HEK293 (cell line): Measurements from ENCODE around the gene ZSCAN9.

Experiments used
- GLIS2 ChIP-seq: fragments of 450-650 bp; formaldehyde crosslinking; IDR thresholded peaks from 2 replicates; pipeline ENCODE4 v1.5.1; 2016; ENCODE audit warnings: missing biosample characterization, missing genetic modification characterization
- KLF10 ChIP-seq: fragments of 450-650 bp; IDR thresholded peaks from 2 replicates; pipeline ENCODE4 v1.5.1; 2018; ENCODE audit warnings: missing biosample characterization, mild to moderate bottlenecking, missing genetic modification characterization
- KLF7 ChIP-seq: fragments of 450-650 bp; formaldehyde crosslinking; IDR thresholded peaks from 2 replicates; pipeline ENCODE4 v1.5.1; 2016; ENCODE audit warnings: missing biosample characterization, missing genetic modification characterization, borderline replicate concordance
- PRDM10 ChIP-seq: fragments of 450-650 bp; formaldehyde crosslinking; IDR thresholded peaks from 2 replicates; pipeline ENCODE4 v1.5.1; 2016; ENCODE audit warnings: missing biosample characterization, missing genetic modification characterization
- ZBTB6 ChIP-seq: fragments of 450-650 bp; formaldehyde crosslinking; IDR thresholded peaks from 2 replicates; pipeline ENCODE4 v1.5.1; 2017; ENCODE audit warnings: missing biosample characterization, missing genetic modification characterization
- ZNF324 ChIP-seq: fragments of 450-650 bp; formaldehyde crosslinking; IDR thresholded peaks from 2 replicates; pipeline ENCODE4 v1.5.1; 2016; ENCODE audit warnings: missing biosample characterization, missing genetic modification characterization
- ZNF335 ChIP-seq: fragments of 450-650 bp; formaldehyde crosslinking; conservative IDR thresholded peaks from 2 replicates; pipeline ENCODE4 v1.5.1; 2016; ENCODE audit warnings: missing biosample characterization, missing genetic modification characterization
- ZNF366 ChIP-seq: fragments of 450-650 bp; formaldehyde crosslinking; conservative IDR thresholded peaks from 2 replicates; pipeline ENCODE4 v1.5.1; 2016; ENCODE audit warnings: missing biosample characterization, missing genetic modification characterization
- ZNF416 ChIP-seq: fragments of 450-650 bp; formaldehyde crosslinking; IDR thresholded peaks from 2 replicates; pipeline ENCODE4 v1.5.1; 2016; ENCODE audit warnings: missing biosample characterization, missing genetic modification characterization
- ZNF433 ChIP-seq: fragments of 450-650 bp; formaldehyde crosslinking; IDR thresholded peaks from 2 replicates; pipeline ENCODE4 v1.5.1; 2016; ENCODE audit warnings: missing biosample characterization, missing genetic modification characterization, low read depth
- ZNF48 ChIP-seq: fragments of 450-650 bp; formaldehyde crosslinking; IDR thresholded peaks from 2 replicates; pipeline ENCODE4 v1.5.1; 2016; ENCODE audit warnings: missing biosample characterization, missing genetic modification characterization
- ZNF501 ChIP-seq: fragments of 450-650 bp; formaldehyde crosslinking; IDR thresholded peaks from 2 replicates; pipeline ENCODE4 v1.5.1; 2016; ENCODE audit warnings: missing biosample characterization, missing genetic modification characterization
- ZNF555 ChIP-seq: fragments of 450-650 bp; formaldehyde crosslinking; conservative IDR thresholded peaks from 2 replicates; pipeline ENCODE4 v1.5.1; 2017; ENCODE audit warnings: missing biosample characterization, mild to moderate bottlenecking, missing genetic modification characterization, inconsistent platforms
- ZNF596 ChIP-seq: fragments of 450-650 bp; IDR thresholded peaks from 2 replicates; pipeline ENCODE4 v1.5.0; 2018; ENCODE audit warnings: missing biosample characterization, mild to moderate bottlenecking, missing genetic modification characterization, moderate library complexity
- ZNF660 ChIP-seq: fragments of 450-650 bp; IDR thresholded peaks from 2 replicates; pipeline ENCODE4 v1.5.1; 2018; ENCODE audit warnings: missing biosample characterization, mild to moderate bottlenecking, missing genetic modification characterization
- ZSCAN23 ChIP-seq: fragments of 450-650 bp; formaldehyde crosslinking; IDR thresholded peaks from 2 replicates; pipeline ENCODE4 v1.5.1; 2016; ENCODE audit warnings: missing biosample characterization, missing genetic modification characterization
- TF ChIP-seq, protein P1 (sequence below): fragments of 450-650 bp; formaldehyde crosslinking; IDR thresholded peaks from 2 replicates; pipeline ENCODE4 v1.5.1; 2016; ENCODE audit warnings: missing biosample characterization, missing genetic modification characterization
- TF ChIP-seq, protein P2 (sequence below): fragments of 450-650 bp; formaldehyde crosslinking; IDR thresholded peaks from 2 replicates; pipeline ENCODE4 v1.5.0; 2017; ENCODE audit warnings: missing biosample characterization, missing genetic modification characterization, borderline replicate concordance
- TF ChIP-seq, protein P3 (sequence below): fragments of 450-650 bp; formaldehyde crosslinking; IDR thresholded peaks from 2 replicates; pipeline ENCODE4 v1.5.1; 2016; ENCODE audit warnings: missing biosample characterization, missing genetic modification characterization, low read depth
- TF ChIP-seq, protein P4 (sequence below): fragments of 450-650 bp; formaldehyde crosslinking; IDR thresholded peaks from 2 replicates; pipeline ENCODE4 v1.5.1; 2016; ENCODE audit warnings: missing biosample characterization, missing genetic modification characterization
- TF ChIP-seq, protein P5 (sequence below): fragments of 450-650 bp; formaldehyde crosslinking; IDR thresholded peaks from 2 replicates; pipeline ENCODE4 v1.5.1; 2017; ENCODE audit warnings: missing biosample characterization, mild to moderate bottlenecking, missing genetic modification characterization, moderate library complexity

Gene ZSCAN9

DNA sequence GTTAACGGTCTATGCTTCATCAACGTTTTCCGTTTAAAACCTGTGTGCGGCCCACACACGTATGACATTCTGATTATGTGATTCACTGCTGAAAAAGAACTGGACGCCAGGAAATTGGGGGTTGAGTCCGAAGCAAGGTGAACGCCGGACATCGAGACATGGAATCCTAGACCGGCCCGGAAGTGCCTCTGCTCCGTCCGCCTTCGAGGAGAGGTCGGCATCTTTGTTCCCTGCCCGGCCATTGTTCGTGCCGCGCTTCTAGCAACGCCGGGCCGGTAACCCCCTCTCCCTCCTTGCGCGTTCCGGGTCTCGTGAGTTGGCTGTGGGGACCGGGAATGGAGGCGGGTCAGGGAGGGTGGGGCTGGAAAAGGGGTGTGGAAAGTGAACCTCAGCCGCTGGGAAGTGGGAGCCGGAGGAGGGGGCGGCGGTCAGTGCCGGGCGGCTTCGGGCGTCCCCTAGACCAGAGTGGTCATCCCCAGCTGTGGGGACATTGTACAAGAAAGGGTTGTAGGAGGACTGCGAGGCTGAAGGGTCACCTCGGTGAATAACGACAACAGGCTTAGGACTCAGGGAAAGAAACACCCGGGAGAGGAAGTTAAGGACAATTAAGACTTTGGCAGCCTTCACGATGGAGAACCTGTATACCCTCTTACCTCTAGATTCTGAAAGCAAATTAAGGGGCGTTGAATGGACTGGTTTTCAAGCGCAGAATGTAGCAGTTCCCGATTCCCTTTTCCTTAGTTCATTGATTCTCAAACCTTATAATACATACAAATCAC lies at the start of gene ZSCAN9 (continued):
- TF ChIP-seq, protein P1, sequence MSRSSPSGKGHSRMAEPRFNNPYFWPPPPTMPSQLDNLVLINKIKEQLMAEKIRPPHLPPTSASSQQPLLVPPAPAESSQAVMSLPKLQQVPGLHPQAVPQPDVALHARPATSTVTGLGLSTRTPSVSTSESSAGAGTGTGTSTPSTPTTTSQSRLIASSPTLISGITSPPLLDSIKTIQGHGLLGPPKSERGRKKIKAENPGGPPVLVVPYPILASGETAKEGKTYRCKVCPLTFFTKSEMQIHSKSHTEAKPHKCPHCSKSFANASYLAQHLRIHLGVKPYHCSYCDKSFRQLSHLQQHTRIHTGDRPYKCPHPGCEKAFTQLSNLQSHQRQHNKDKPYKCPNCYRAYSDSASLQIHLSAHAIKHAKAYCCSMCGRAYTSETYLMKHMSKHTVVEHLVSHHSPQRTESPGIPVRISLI (tag by site-specific recombination), result no peak
- TF ChIP-seq PRDM10 (tag by site-specific recombination), result peak; percentile 93
- peak; percentile 75 for TF ChIP-seq ZNF335
- peak; percentile 52; the same call in 1 of the 2 replicates for TF ChIP-seq KLF7 (tag by site-specific recombination)
- no peak for TF ChIP-seq ZNF416 (tag by site-specific recombination)
- TF ChIP-seq, protein P2, sequence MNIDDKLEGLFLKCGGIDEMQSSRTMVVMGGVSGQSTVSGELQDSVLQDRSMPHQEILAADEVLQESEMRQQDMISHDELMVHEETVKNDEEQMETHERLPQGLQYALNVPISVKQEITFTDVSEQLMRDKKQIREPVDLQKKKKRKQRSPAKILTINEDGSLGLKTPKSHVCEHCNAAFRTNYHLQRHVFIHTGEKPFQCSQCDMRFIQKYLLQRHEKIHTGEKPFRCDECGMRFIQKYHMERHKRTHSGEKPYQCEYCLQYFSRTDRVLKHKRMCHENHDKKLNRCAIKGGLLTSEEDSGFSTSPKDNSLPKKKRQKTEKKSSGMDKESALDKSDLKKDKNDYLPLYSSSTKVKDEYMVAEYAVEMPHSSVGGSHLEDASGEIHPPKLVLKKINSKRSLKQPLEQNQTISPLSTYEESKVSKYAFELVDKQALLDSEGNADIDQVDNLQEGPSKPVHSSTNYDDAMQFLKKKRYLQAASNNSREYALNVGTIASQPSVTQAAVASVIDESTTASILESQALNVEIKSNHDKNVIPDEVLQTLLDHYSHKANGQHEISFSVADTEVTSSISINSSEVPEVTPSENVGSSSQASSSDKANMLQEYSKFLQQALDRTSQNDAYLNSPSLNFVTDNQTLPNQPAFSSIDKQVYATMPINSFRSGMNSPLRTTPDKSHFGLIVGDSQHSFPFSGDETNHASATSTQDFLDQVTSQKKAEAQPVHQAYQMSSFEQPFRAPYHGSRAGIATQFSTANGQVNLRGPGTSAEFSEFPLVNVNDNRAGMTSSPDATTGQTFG, result no peak
- TF ChIP-seq, protein P3, sequence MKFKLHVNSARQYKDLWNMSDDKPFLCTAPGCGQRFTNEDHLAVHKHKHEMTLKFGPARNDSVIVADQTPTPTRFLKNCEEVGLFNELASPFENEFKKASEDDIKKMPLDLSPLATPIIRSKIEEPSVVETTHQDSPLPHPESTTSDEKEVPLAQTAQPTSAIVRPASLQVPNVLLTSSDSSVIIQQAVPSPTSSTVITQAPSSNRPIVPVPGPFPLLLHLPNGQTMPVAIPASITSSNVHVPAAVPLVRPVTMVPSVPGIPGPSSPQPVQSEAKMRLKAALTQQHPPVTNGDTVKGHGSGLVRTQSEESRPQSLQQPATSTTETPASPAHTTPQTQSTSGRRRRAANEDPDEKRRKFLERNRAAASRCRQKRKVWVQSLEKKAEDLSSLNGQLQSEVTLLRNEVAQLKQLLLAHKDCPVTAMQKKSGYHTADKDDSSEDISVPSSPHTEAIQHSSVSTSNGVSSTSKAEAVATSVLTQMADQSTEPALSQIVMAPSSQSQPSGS, result no peak
- no peak for TF ChIP-seq ZNF366 (tag by site-specific recombination)
- no peak; the same call in 1 of the 2 replicates for TF ChIP-seq ZSCAN23 (tag by site-specific recombination)
- TF ChIP-seq, protein P4, sequence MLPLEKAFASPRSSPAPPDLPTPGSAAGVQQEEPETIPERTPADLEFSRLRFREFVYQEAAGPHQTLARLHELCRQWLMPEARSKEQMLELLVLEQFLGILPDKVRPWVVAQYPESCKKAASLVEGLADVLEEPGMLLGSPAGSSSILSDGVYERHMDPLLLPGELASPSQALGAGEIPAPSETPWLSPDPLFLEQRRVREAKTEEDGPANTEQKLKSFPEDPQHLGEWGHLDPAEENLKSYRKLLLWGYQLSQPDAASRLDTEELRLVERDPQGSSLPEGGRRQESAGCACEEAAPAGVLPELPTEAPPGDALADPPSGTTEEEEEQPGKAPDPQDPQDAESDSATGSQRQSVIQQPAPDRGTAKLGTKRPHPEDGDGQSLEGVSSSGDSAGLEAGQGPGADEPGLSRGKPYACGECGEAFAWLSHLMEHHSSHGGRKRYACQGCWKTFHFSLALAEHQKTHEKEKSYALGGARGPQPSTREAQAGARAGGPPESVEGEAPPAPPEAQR (tag by site-specific recombination), result no peak
- TF ChIP-seq ZNF324, result 0 out of 2 replicates have a peak, but pooled peaks have one; percentile 48
- TF ChIP-seq, protein P5, sequence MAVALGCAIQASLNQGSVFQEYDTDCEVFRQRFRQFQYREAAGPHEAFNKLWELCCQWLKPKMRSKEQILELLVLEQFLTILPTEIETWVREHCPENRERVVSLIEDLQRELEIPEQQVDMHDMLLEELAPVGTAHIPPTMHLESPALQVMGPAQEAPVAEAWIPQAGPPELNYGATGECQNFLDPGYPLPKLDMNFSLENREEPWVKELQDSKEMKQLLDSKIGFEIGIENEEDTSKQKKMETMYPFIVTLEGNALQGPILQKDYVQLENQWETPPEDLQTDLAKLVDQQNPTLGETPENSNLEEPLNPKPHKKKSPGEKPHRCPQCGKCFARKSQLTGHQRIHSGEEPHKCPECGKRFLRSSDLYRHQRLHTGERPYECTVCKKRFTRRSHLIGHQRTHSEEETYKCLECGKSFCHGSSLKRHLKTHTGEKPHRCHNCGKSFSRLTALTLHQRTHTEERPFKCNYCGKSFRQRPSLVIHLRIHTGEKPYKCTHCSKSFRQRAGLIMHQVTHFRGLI (tag by site-specific recombination), result no peak
- TF ChIP-seq ZNF660, result peak; percentile 94
- peak; percentile 92 for TF ChIP-seq ZNF501
- TF ChIP-seq KLF10 (tag by site-specific recombination), result peak; percentile 82
- peak; percentile 40; the same call in 1 of the 2 replicates for TF ChIP-seq GLIS2 (tag by site-specific recombination)
- no peak for TF ChIP-seq ZNF433 (tag by site-specific recombination)
- no peak for TF ChIP-seq ZNF555 (tag by site-specific recombination)
- no peak for TF ChIP-seq ZNF596 (tag by site-specific recombination)
- TF ChIP-seq ZBTB6 (tag by site-specific recombination), result 0 out of 2 replicates have a peak, but pooled peaks have one; percentile 9
- no peak for TF ChIP-seq ZNF48 (tag by site-specific recombination)
